GM12864 (cell line): ENCODE data around the gene TADA2B.

ENCODE experiments used
- DNase-seq: peaks from one replicate; pipeline ENCODE4 v3.0.0-alpha.2; 2011; ENCODE audit warnings: low read depth
- H3K4me3 ChIP-seq: 2 replicates; pipeline ENCODE4 v1.5.1; 2011; ENCODE audit warnings: mild to moderate bottlenecking, low read depth, low read length, control low read depth
- CTCF ChIP-seq: IDR thresholded peaks from 2 replicates; pipeline ENCODE4 v1.5.1; 2011; ENCODE audit warnings: low read depth, mild to moderate bottlenecking, moderate library complexity, low read length, control low read depth, inconsistent platforms; ENCODE audit errors: missing control alignments

The TADA2B gene

GRCh38 chr4:7027284-7027683 lies 15.9 kb upstream of the TADA2B start:
- H3K4me3 ChIP-seq = no peak overlapping the region
- TF ChIP-seq CTCF = no peak
- no peak for DNase-seq

- DNase-seq = no peak
- TF ChIP-seq CTCF = no peak
- H3K4me3 ChIP-seq = no peak overlapping the region
Observed at GRCh38 chr4:7027913-7028312, 15.3 kb upstream of the TADA2B start.

GRCh38 chr4:7029212-7029611 lies 14.0 kb upstream of the TADA2B start:
- TF ChIP-seq CTCF = no peak
- H3K4me3 ChIP-seq = no peak overlapping the region

GRCh38 chr4:7029921-7030320 lies 13.3 kb upstream of the TADA2B start:
- DNase-seq = no peak
- no peak overlapping the region for H3K4me3 ChIP-seq
- TF ChIP-seq CTCF = no peak

More at GRCh38 chr4:7029212-7029611, 14.0 kb upstream of the TADA2B start:
- DNase-seq = no peak

- H3K4me3 ChIP-seq = no peak overlapping the region
- no peak for TF ChIP-seq CTCF
- DNase-seq = no peak
Observed at GRCh38 chr4:7030856-7031255, 12.3 kb upstream of the TADA2B start.

- DNase-seq = no peak
Observed at GRCh38 chr4:7031558-7032449, 11.4 kb upstream of the TADA2B start.

More at GRCh38 chr4:7031558-7032449, 11.4 kb upstream of the TADA2B start:
- no peak for TF ChIP-seq CTCF
- no peak overlapping the region for H3K4me3 ChIP-seq
